HepG2 (cell line): ENCODE data around the gene AMBRA1. TPM values are rescaled to one million over a fixed set of nuclear protein-coding genes. Genes with fewer than 3 reads are reported as not detected.

ENCODE experiments used
- ARID5B ChIP-seq: IDR thresholded peaks from 2 replicates; pipeline ENCODE4 v1.4.0; 2020; ENCODE audit warnings: mild to moderate bottlenecking, missing genetic modification reagents
- GFI1 ChIP-seq: sonication (generic); formaldehyde crosslinking; IDR thresholded peaks from 2 replicates; pipeline ENCODE4 v1.5.0; 2020; ENCODE audit warnings: missing genetic modification reagents, mild to moderate bottlenecking, borderline replicate concordance
- HNF4A ChIP-seq: sonication (generic); formaldehyde crosslinking; IDR thresholded peaks from 2 replicates; pipeline ENCODE4 v1.4.0; 2020; ENCODE audit warnings: missing genetic modification reagents
- HNF4G ChIP-seq, 2 experiments: sonication (generic) in 1 of 2; formaldehyde crosslinking in 1 of 2; IDR thresholded peaks; 2 replicates each; pipeline versions ENCODE4 v1.4.0 to v1.6.1; 2011 to 2020; ENCODE audit warnings: borderline replicate concordance in 2 of 2, low read depth in 2 of 2, mild to moderate bottlenecking in 2 of 2, low read length in 1 of 2, missing genetic modification reagents in 1 of 2, moderate library complexity in 1 of 2
- MTF2 ChIP-seq: sonication (generic); formaldehyde crosslinking; IDR thresholded peaks from 2 replicates; pipeline ENCODE4 v1.5.0; 2020; ENCODE audit warnings: missing genetic modification reagents, borderline replicate concordance
- NR2F2 ChIP-seq: IDR thresholded peaks from 2 replicates; pipeline ENCODE4 v1.6.1; 2012; ENCODE audit warnings: low read depth, inconsistent platforms, borderline replicate concordance
- PAX8 ChIP-seq: sonication (generic); formaldehyde crosslinking; IDR thresholded peaks from 2 replicates; pipeline ENCODE4 v1.8.0; 2022; ENCODE audit warnings: mild to moderate bottlenecking, missing genetic modification reagents, borderline replicate concordance
- PRMT3 ChIP-seq: sonication (generic); formaldehyde crosslinking; IDR thresholded peaks from 2 replicates; pipeline ENCODE4 v1.8.1; 2022; ENCODE audit warnings: low read depth, mild to moderate bottlenecking, moderate library complexity, missing genetic modification reagents, borderline replicate concordance
- RAD21 ChIP-seq: fragments of 450-650 bp; formaldehyde crosslinking; IDR thresholded peaks from 2 replicates; pipeline ENCODE4 v1.5.0; 2020; ENCODE audit warnings: mild to moderate bottlenecking
- RARA ChIP-seq: IDR thresholded peaks from 2 replicates; pipeline ENCODE4 v1.6.1; 2016; ENCODE audit warnings: missing genetic modification reagents, missing compliant biosample characterization
- SRF ChIP-seq: IDR thresholded peaks from 2 replicates; pipeline ENCODE4 v1.6.1; 2011; ENCODE audit warnings: mild to moderate bottlenecking, low read depth, low read length, moderate library complexity
- STAG1 ChIP-seq: sonication (generic); formaldehyde crosslinking; IDR thresholded peaks from 2 replicates; pipeline ENCODE4 v1.4.0; 2020; ENCODE audit warnings: missing genetic modification reagents
- TBP ChIP-seq: sonication (generic); formaldehyde crosslinking; IDR thresholded peaks from 2 replicates; pipeline ENCODE4 v1.5.0; 2020; ENCODE audit warnings: missing genetic modification reagents
- THAP8 ChIP-seq: sonication (generic); formaldehyde crosslinking; IDR thresholded peaks from 2 replicates; pipeline ENCODE4 v1.5.1; 2020; ENCODE audit warnings: missing genetic modification reagents, mild to moderate bottlenecking, borderline replicate concordance
- ZNF432 ChIP-seq: sonication (generic); formaldehyde crosslinking; IDR thresholded peaks from 2 replicates; pipeline ENCODE4 v1.5.0; 2020; ENCODE audit warnings: missing genetic modification reagents, mild to moderate bottlenecking, borderline replicate concordance
- ZNF598 ChIP-seq: sonication (generic); formaldehyde crosslinking; IDR thresholded peaks from 2 replicates; pipeline ENCODE4 v1.5.1; 2020; ENCODE audit warnings: mild to moderate bottlenecking, missing genetic modification reagents, borderline replicate concordance
- ZNF746 ChIP-seq: sonication (generic); formaldehyde crosslinking; IDR thresholded peaks from 2 replicates; pipeline ENCODE4 v1.8.0; 2022; ENCODE audit warnings: mild to moderate bottlenecking, missing genetic modification reagents
- polyA plus RNA-seq, 8 experiments: library from polyadenylated mRNA; depleted of rRNA in 3 of 8; stranded (reverse) in 7 of 8; unstranded in 1 of 8; fragments of >200 nt; fragmentation: Illumina TruSeq in 4 of 8; extraction: Trizol in 4 of 8; gene quantifications; 2 replicates each; pipeline versions ENCODE4 v1.2.1 to v1.2.3, GENCODE V29; 2011 to 2016; ENCODE audit warnings: low read depth in 4 of 8, missing spikeins in 1 of 8, mixed read lengths in 1 of 8; ENCODE audit not compliant: insufficient read depth in 1 of 8
- total RNA-seq, 5 experiments: library from RNA; depleted of rRNA; stranded (reverse); fragments of >200 nt; fragmentation: Illumina TruSeq; extraction: Trizol; gene quantifications; 2 replicates each; pipeline ENCODE4 v1.2.3, GENCODE V29; 2016; ENCODE audit warnings: low read depth in 1 of 5
- TF ChIP-seq, protein P1 (sequence below): sonication (generic); formaldehyde crosslinking; IDR thresholded peaks from 2 replicates; pipeline ENCODE4 v1.5.1; 2020; ENCODE audit warnings: mild to moderate bottlenecking, missing genetic modification reagents, borderline replicate concordance

The AMBRA1 gene
- total and polyA plus RNA-seq, 2 of the 13 experiments (the other 11 are each of a cell fraction or from before 2014, with no cell fraction given), result 15.7 to 26.0 TPM

GRCh38 chr11:46633291-46634217 is 39.7 kb upstream of the AMBRA1 start (continued):
- TF ChIP-seq RAD21 (no peak), PRMT3 (CRISPR knock-in tag) (no peak), THAP8 (CRISPR knock-in tag) (no peak), RARA (0 out of 2 replicates have a peak, but pooled peaks have one; percentile 14), ARID5B (0 out of 2 replicates have a peak, but pooled peaks have one; percentile 15), HNF4A (CRISPR knock-in tag) (peak; percentile 59; the same call in 1 of the 2 replicates), STAG1 (no peak), PAX8 (CRISPR knock-in tag) (no peak), MTF2 (CRISPR knock-in tag) (no peak), SRF (no peak), ZNF746 (CRISPR knock-in tag) (no peak), GFI1 (CRISPR knock-in tag) (0 out of 2 replicates have a peak, but pooled peaks have one; percentile 15), HNF4G (IDR thresholded peaks at IDR 0.05; ENCODE audit: borderline replicate concordance, low read depth, low read length) (peak; percentile 48; the same call in 1 of the 2 replicates), HNF4G (CRISPR knock-in tag; IDR thresholded peaks at IDR 0.05; ENCODE audit: borderline replicate concordance, low read depth) (no peak), NR2F2 (0 out of 2 replicates have a peak, but pooled peaks have one; percentile 27), ZNF598 (CRISPR knock-in tag) (no peak), ZNF432 (CRISPR knock-in tag) (no peak), TBP (CRISPR knock-in tag) (no peak)
- TF ChIP-seq, protein P1, sequence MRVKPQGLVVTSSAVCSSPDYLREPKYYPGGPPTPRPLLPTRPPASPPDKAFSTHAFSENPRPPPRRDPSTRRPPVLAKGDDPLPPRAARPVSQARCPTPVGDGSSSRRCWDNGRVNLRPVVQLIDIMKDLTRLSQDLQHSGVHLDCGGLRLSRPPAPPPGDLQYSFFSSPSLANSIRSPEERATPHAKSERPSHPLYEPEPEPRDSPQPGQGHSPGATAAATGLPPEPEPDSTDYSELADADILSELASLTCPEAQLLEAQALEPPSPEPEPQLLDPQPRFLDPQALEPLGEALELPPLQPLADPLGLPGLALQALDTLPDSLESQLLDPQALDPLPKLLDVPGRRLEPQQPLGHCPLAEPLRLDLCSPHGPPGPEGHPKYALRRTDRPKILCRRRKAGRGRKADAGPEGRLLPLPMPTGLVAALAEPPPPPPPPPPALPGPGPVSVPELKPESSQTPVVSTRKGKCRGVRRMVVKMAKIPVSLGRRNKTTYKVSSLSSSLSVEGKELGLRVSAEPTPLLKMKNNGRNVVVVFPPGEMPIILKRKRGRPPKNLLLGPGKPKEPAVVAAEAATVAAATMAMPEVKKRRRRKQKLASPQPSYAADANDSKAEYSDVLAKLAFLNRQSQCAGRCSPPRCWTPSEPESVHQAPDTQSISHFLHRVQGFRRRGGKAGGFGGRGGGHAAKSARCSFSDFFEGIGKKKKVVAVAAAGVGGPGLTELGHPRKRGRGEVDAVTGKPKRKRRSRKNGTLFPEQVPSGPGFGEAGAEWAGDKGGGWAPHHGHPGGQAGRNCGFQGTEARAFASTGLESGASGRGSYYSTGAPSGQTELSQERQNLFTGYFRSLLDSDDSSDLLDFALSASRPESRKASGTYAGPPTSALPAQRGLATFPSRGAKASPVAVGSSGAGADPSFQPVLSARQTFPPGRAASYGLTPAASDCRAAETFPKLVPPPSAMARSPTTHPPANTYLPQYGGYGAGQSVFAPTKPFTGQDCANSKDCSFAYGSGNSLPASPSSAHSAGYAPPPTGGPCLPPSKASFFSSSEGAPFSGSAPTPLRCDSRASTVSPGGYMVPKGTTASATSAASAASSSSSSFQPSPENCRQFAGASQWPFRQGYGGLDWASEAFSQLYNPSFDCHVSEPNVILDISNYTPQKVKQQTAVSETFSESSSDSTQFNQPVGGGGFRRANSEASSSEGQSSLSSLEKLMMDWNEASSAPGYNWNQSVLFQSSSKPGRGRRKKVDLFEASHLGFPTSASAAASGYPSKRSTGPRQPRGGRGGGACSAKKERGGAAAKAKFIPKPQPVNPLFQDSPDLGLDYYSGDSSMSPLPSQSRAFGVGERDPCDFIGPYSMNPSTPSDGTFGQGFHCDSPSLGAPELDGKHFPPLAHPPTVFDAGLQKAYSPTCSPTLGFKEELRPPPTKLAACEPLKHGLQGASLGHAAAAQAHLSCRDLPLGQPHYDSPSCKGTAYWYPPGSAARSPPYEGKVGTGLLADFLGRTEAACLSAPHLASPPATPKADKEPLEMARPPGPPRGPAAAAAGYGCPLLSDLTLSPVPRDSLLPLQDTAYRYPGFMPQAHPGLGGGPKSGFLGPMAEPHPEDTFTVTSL (CRISPR knock-in tag), result peak; percentile 47; the same call in 1 of the 2 replicates
